Ishikawa (cell line): ENCODE results near the gene MLLT1.

Experiments used
- ZBTB7A ChIP-seq: IDR thresholded peaks from 2 replicates; pipeline ENCODE4 v1.6.1; 2012; ENCODE audit warnings: low read depth
- TF ChIP-seq, protein P1 (sequence below): IDR thresholded peaks from 2 replicates; pipeline ENCODE4 v1.6.1; 2012; ENCODE audit warnings: low read depth, mild to moderate bottlenecking

DNA sequence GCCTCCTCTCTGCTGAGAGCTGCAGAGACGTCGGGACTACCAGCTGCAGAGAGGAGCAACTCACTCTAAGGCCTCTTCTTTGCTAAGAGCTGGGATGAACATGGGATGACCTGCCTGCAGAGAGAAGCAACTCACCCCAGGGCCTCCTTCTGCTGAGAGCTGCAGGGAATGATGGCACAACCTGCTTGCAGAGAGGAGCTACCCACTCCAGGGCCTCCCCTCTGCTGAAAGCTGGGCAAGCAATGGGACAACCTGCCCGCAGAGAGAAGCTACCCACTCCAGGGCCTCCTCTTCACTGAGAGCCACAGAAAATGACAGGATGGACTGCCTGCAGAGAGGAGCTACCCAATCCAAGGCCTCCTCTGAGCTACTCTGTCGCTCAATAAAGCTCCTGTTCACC, 6.9 kb upstream of the MLLT1 start:
- TF ChIP-seq, protein P1, sequence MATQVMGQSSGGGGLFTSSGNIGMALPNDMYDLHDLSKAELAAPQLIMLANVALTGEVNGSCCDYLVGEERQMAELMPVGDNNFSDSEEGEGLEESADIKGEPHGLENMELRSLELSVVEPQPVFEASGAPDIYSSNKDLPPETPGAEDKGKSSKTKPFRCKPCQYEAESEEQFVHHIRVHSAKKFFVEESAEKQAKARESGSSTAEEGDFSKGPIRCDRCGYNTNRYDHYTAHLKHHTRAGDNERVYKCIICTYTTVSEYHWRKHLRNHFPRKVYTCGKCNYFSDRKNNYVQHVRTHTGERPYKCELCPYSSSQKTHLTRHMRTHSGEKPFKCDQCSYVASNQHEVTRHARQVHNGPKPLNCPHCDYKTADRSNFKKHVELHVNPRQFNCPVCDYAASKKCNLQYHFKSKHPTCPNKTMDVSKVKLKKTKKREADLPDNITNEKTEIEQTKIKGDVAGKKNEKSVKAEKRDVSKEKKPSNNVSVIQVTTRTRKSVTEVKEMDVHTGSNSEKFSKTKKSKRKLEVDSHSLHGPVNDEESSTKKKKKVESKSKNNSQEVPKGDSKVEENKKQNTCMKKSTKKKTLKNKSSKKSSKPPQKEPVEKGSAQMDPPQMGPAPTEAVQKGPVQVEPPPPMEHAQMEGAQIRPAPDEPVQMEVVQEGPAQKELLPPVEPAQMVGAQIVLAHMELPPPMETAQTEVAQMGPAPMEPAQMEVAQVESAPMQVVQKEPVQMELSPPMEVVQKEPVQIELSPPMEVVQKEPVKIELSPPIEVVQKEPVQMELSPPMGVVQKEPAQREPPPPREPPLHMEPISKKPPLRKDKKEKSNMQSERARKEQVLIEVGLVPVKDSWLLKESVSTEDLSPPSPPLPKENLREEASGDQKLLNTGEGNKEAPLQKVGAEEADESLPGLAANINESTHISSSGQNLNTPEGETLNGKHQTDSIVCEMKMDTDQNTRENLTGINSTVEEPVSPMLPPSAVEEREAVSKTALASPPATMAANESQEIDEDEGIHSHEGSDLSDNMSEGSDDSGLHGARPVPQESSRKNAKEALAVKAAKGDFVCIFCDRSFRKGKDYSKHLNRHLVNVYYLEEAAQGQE: no peak
- TF ChIP-seq ZBTB7A: no peak
